HepG2 (cell line): ENCODE measurements around the gene CNRIP1. TPM values are rescaled to one million over a fixed set of nuclear protein-coding genes. Genes with fewer than 3 reads are reported as not detected.

ENCODE experiments used
- ASH2L ChIP-seq: fragments of 300-600, 200-600 bp; sonication (generic); IDR thresholded peaks from 2 replicates; pipeline ENCODE4 v1.7.0; 2017; ENCODE audit warnings: low read depth, mild to moderate bottlenecking, moderate library complexity, mixed read lengths, low read length; ENCODE audit not compliant: insufficient read length
- ATF1 ChIP-seq: IDR thresholded peaks from 2 replicates; pipeline ENCODE4 v1.6.1; 2016; ENCODE audit warnings: mild to moderate bottlenecking, control low read depth
- CEBPB ChIP-seq: IDR thresholded peaks from 2 replicates; pipeline ENCODE4 v1.6.1; 2011; ENCODE audit warnings: low read depth, low read length, improper control_type of control experiment, borderline replicate concordance
- CREM ChIP-seq, 2 experiments: sonication (generic) in 1 of 2; formaldehyde crosslinking in 1 of 2; IDR thresholded peaks; 2 replicates each; pipeline versions ENCODE4 v1.4.0 to v1.6.1; 2016 to 2020; ENCODE audit warnings: antibody characterized with exemption in 1 of 2, mild to moderate bottlenecking in 1 of 2, missing genetic modification reagents in 1 of 2
- FOXC1 ChIP-seq: sonication (generic); formaldehyde crosslinking; IDR thresholded peaks from 2 replicates; pipeline ENCODE4 v1.8.0; 2022; ENCODE audit warnings: mild to moderate bottlenecking, missing genetic modification reagents, borderline replicate concordance
- FOXO1 ChIP-seq: sonication (generic); formaldehyde crosslinking; IDR thresholded peaks from 2 replicates; pipeline ENCODE4 v1.4.0; 2020; ENCODE audit warnings: missing genetic modification reagents
- HNF4A ChIP-seq: sonication (generic); formaldehyde crosslinking; IDR thresholded peaks from 2 replicates; pipeline ENCODE4 v1.4.0; 2020; ENCODE audit warnings: missing genetic modification reagents
- SOX13 ChIP-seq, 3 experiments: fragments of 450-650 bp in 1 of 3; sonication (generic) in 1 of 3; formaldehyde crosslinking in 1 of 3; IDR thresholded peaks in 2 of 3; conservative IDR thresholded peaks in 1 of 3; 2 replicates each; pipeline versions ENCODE4 v1.5.0 to v1.6.1; 2016 to 2020; ENCODE audit warnings: antibody characterized with exemption in 1 of 3, mild to moderate bottlenecking in 1 of 3, missing compliant biosample characterization in 1 of 3, missing genetic modification reagents in 1 of 3, moderate library complexity in 1 of 3
- TBX2 ChIP-seq: sonication (generic); formaldehyde crosslinking; IDR thresholded peaks from 2 replicates; pipeline ENCODE4 v1.5.0; 2020; ENCODE audit warnings: missing genetic modification reagents, mild to moderate bottlenecking, borderline replicate concordance
- ZMYM4 ChIP-seq: sonication (generic); formaldehyde crosslinking; IDR thresholded peaks from 2 replicates; pipeline ENCODE4 v1.8.1; 2023; ENCODE audit warnings: mild to moderate bottlenecking, missing genetic modification reagents
- ZNF205 ChIP-seq: IDR thresholded peaks from 2 replicates; pipeline ENCODE4 v1.6.1; 2018; ENCODE audit warnings: missing biosample characterization, missing genetic modification reagents
- ZNF274 ChIP-seq: sonication (generic); formaldehyde crosslinking; IDR thresholded peaks from 2 replicates; pipeline ENCODE4 v1.5.1; 2020; ENCODE audit warnings: mild to moderate bottlenecking, missing genetic modification reagents
- polyA plus RNA-seq, 8 experiments: library from polyadenylated mRNA; depleted of rRNA in 3 of 8; stranded (reverse) in 7 of 8; unstranded in 1 of 8; fragments of >200 nt; fragmentation: Illumina TruSeq in 4 of 8; extraction: Trizol in 4 of 8; gene quantifications; 2 replicates each; pipeline versions ENCODE4 v1.2.1 to v1.2.3, GENCODE V29; 2011 to 2016; ENCODE audit warnings: low read depth in 4 of 8, missing spikeins in 1 of 8, mixed read lengths in 1 of 8; ENCODE audit not compliant: insufficient read depth in 1 of 8
- total RNA-seq, 5 experiments: library from RNA; depleted of rRNA; stranded (reverse); fragments of >200 nt; fragmentation: Illumina TruSeq; extraction: Trizol; gene quantifications; 2 replicates each; pipeline ENCODE4 v1.2.3, GENCODE V29; 2016; ENCODE audit warnings: low read depth in 1 of 5
- TF ChIP-seq, protein P1 (sequence below): IDR thresholded peaks from 2 replicates; pipeline ENCODE4 v1.6.1; 2012; ENCODE audit warnings: low read depth, low read length, improper control_type of control experiment
- TF ChIP-seq, protein P2 (sequence below): sonication (generic); formaldehyde crosslinking; conservative IDR thresholded peaks from 2 replicates; pipeline ENCODE4 v1.4.0; 2020; ENCODE audit warnings: mild to moderate bottlenecking, missing genetic modification reagents, moderate library complexity
- TF ChIP-seq, protein P3 (sequence below): IDR thresholded peaks from 2 replicates; pipeline ENCODE4 v1.4.0; 2020; ENCODE audit warnings: mild to moderate bottlenecking, missing genetic modification reagents
- TF ChIP-seq, protein P4 (sequence below): sonication (generic); formaldehyde crosslinking; IDR thresholded peaks from 2 replicates; pipeline ENCODE4 v1.4.0; 2020; ENCODE audit warnings: missing genetic modification reagents

CNRIP1 gene
- total and polyA plus RNA-seq, 2 of the 13 experiments (the other 11 are each of a cell fraction or from before 2014, with no cell fraction given) = not detected

DNA sequence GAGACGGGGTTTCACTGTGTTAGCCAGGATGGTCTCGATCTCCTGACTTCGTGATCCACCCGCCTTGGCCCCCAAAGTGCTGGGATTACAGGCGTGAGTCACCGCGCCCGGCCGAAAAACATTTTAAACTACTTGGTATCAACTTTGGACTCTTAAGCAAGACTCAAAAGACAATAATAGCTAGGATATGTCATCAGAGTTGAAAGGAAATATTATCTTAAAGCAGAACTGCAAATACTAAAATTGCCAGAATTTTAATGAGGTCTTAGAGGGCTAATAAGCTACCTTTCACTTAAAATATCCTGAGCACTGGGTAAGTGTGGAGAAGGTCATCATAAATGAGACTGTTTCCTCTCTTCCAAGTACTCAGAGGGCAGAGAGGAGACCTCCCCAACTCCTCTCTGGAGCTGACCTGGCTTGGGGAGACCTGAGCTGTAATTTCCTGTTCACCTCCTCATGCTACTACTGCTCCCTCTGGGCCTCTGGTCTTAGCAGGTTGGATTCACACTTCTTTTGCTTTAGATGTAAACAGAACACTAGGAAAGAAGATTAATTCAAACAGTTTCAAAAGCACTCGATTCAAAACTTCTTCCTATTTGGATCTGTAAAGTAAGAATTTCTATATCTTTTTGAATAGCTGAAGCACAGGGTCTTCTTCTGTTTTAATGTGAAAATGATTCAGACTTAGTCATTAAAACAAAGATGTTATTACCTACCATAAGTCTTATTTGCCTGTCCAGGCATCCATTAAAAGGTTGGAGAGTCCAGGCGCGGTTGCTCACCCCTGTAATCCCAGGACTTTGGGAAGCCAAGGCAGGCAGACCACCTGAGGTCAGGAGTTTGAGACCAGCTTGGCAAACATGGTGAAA lies 16.5 kb downstream of the CNRIP1 start (continued):
- TF ChIP-seq CEBPB = peak; percentile 86
- TF ChIP-seq CREM (IDR thresholded peaks at IDR 0.05) = peak; percentile 59; the same call in 1 of the 2 replicates
- no peak for TF ChIP-seq CREM (CRISPR knock-in tag; IDR thresholded peaks at IDR 0.05)
- no peak for TF ChIP-seq SOX13 (IDR thresholded peaks at IDR 0.05)
- peak in 1 of 2 experiments; percentile 63; a peak in 1 of 4 replicates for TF ChIP-seq SOX13 (CRISPR knock-in tag; conservative IDR thresholded peaks at IDR 0.05 in 1 of 2, IDR thresholded peaks at IDR 0.05 in 1 of 2)
- TF ChIP-seq FOXO1 = peak; percentile 52; the same call in 1 of the 2 replicates
- no peak for TF ChIP-seq ZMYM4 (CRISPR knock-in tag)
- no peak for TF ChIP-seq ZNF274 (CRISPR knock-in tag)
- TF ChIP-seq, protein P1, sequence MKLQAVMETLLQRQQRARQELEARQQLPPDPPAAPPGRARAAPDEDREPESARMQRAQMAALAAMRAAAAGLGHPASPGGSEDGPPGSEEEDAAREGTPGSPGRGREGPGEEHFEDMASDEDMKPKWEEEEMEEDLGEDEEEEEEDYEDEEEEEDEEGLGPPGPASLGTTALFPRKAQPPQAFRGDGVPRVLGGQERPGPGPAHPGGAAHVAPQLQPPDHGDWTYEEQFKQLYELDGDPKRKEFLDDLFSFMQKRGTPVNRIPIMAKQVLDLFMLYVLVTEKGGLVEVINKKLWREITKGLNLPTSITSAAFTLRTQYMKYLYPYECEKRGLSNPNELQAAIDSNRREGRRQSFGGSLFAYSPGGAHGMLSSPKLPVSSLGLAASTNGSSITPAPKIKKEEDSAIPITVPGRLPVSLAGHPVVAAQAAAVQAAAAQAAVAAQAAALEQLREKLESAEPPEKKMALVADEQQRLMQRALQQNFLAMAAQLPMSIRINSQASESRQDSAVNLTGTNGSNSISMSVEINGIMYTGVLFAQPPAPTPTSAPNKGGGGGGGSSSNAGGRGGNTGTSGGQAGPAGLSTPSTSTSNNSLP = peak; percentile 32; the same call in 1 of the 2 replicates
- TF ChIP-seq, protein P2, sequence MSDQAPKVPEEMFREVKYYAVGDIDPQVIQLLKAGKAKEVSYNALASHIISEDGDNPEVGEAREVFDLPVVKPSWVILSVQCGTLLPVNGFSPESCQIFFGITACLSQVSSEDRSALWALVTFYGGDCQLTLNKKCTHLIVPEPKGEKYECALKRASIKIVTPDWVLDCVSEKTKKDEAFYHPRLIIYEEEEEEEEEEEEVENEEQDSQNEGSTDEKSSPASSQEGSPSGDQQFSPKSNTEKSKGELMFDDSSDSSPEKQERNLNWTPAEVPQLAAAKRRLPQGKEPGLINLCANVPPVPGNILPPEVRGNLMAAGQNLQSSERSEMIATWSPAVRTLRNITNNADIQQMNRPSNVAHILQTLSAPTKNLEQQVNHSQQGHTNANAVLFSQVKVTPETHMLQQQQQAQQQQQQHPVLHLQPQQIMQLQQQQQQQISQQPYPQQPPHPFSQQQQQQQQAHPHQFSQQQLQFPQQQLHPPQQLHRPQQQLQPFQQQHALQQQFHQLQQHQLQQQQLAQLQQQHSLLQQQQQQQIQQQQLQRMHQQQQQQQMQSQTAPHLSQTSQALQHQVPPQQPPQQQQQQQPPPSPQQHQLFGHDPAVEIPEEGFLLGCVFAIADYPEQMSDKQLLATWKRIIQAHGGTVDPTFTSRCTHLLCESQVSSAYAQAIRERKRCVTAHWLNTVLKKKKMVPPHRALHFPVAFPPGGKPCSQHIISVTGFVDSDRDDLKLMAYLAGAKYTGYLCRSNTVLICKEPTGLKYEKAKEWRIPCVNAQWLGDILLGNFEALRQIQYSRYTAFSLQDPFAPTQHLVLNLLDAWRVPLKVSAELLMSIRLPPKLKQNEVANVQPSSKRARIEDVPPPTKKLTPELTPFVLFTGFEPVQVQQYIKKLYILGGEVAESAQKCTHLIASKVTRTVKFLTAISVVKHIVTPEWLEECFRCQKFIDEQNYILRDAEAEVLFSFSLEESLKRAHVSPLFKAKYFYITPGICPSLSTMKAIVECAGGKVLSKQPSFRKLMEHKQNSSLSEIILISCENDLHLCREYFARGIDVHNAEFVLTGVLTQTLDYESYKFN (CRISPR knock-in tag) = peak; percentile 64
- TF ChIP-seq ZNF205 (CRISPR knock-in tag) = no peak
- TF ChIP-seq HNF4A (CRISPR knock-in tag) = peak; percentile 87
- TF ChIP-seq TBX2 (CRISPR knock-in tag) = peak; percentile 64
- TF ChIP-seq ATF1 (CRISPR knock-in tag) = 0 out of 2 replicates have a peak, but pooled peaks have one; percentile 31
- TF ChIP-seq, protein P3, sequence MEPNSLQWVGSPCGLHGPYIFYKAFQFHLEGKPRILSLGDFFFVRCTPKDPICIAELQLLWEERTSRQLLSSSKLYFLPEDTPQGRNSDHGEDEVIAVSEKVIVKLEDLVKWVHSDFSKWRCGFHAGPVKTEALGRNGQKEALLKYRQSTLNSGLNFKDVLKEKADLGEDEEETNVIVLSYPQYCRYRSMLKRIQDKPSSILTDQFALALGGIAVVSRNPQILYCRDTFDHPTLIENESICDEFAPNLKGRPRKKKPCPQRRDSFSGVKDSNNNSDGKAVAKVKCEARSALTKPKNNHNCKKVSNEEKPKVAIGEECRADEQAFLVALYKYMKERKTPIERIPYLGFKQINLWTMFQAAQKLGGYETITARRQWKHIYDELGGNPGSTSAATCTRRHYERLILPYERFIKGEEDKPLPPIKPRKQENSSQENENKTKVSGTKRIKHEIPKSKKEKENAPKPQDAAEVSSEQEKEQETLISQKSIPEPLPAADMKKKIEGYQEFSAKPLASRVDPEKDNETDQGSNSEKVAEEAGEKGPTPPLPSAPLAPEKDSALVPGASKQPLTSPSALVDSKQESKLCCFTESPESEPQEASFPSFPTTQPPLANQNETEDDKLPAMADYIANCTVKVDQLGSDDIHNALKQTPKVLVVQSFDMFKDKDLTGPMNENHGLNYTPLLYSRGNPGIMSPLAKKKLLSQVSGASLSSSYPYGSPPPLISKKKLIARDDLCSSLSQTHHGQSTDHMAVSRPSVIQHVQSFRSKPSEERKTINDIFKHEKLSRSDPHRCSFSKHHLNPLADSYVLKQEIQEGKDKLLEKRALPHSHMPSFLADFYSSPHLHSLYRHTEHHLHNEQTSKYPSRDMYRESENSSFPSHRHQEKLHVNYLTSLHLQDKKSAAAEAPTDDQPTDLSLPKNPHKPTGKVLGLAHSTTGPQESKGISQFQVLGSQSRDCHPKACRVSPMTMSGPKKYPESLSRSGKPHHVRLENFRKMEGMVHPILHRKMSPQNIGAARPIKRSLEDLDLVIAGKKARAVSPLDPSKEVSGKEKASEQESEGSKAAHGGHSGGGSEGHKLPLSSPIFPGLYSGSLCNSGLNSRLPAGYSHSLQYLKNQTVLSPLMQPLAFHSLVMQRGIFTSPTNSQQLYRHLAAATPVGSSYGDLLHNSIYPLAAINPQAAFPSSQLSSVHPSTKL (CRISPR knock-in tag) = peak; percentile 78
- TF ChIP-seq, protein P4, sequence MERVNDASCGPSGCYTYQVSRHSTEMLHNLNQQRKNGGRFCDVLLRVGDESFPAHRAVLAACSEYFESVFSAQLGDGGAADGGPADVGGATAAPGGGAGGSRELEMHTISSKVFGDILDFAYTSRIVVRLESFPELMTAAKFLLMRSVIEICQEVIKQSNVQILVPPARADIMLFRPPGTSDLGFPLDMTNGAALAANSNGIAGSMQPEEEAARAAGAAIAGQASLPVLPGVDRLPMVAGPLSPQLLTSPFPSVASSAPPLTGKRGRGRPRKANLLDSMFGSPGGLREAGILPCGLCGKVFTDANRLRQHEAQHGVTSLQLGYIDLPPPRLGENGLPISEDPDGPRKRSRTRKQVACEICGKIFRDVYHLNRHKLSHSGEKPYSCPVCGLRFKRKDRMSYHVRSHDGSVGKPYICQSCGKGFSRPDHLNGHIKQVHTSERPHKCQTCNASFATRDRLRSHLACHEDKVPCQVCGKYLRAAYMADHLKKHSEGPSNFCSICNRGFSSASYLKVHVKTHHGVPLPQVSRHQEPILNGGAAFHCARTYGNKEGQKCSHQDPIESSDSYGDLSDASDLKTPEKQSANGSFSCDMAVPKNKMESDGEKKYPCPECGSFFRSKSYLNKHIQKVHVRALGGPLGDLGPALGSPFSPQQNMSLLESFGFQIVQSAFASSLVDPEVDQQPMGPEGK (CRISPR knock-in tag) = peak; percentile 57
- peak; percentile 18; the same call in 1 of the 2 replicates for TF ChIP-seq FOXC1 (CRISPR knock-in tag)
- peak; percentile 25 for TF ChIP-seq ASH2L
